ENCODE data around the gene VTI1A. TPM values are rescaled to one million over a fixed set of nuclear protein-coding genes. Genes with fewer than 3 reads are reported as not detected.
A peak's percentile ranks its signal among the peaks of the same experiment; 100 is the strongest.

Gene VTI1A
- polyA plus RNA-seq, 1 of the 3 experiments (the other 2 are of a cell fraction), result 8.3 TPM

- H3K27ac ChIP-seq (ENCODE audit: low read depth in 2 of 2, low read length in 1 of 2), result no peak overlapping the region
- no peak overlapping the region for H2AFZ ChIP-seq (ENCODE audit: low read depth)
- ChIA-PET POLR2A (no interaction called here), CTCF (no interaction called here)
- H3K27me3 ChIP-seq (ENCODE audit: insufficient read depth), result no peaks in the 10 kb centered on the region
- no peak overlapping the region for H3K4me2 ChIP-seq
- H3K9me3 ChIP-seq, result no peaks in the 10 kb centered on the region
- H3K36me3 ChIP-seq (replicated peaks in 1 of 2; ENCODE audit: control insufficient read depth in 1 of 2, insufficient read depth in 2 of 2, low read length in 1 of 2), result no peaks in the 10 kb centered on the region
- H3K4me3 ChIP-seq (ENCODE audit: low read depth in 2 of 2, low read length in 1 of 2), result no peak overlapping the region
- DNase-seq, result no peak
- no peaks in the 10 kb centered on the region for H4K20me1 ChIP-seq (ENCODE audit: insufficient read depth)
- no peaks in the 10 kb centered on the region for H3K9me2 ChIP-seq
- no peaks in the 10 kb centered on the region for H3K79me2 ChIP-seq (ENCODE audit: insufficient read depth)
- 94% methylated on average over 4 of the region's 4 CpGs for WGBS (ENCODE audit: low lambda C conversion rate)
- TF ChIP-seq REST (IDR thresholded peaks at IDR 0.05; ENCODE audit: low read depth, low read length) (peak; percentile 74), FOSL2 (IDR thresholded peaks at IDR 0.05; ENCODE audit: borderline replicate concordance, low read depth) (no peak), YY1 (IDR thresholded peaks at IDR 0.05; ENCODE audit: low read depth) (peak; percentile 27; the same call in 1 of the 2 replicates)
- H3F3A ChIP-seq (replicated peaks; ENCODE audit: insufficient read depth), result peaks cover 9% of the 10 kb centered on the region
- no peaks in the 10 kb centered on the region; a peak in 1 of 4 replicates for H3K4me1 ChIP-seq (ENCODE audit: control insufficient read depth in 1 of 2, insufficient read depth in 2 of 2, low read depth in 1 of 2, low read length in 1 of 2)
- no peak overlapping the region for H3K9ac ChIP-seq
These were observed 202.2 kb downstream of the VTI1A start for GRCh38 chr10:112649006-112649821.

- Histone ChIP-seq H3K36me3 (replicated peaks in 1 of 2; ENCODE audit: control insufficient read depth in 1 of 2, insufficient read depth in 2 of 2, low read length in 1 of 2) (no peaks in the 10 kb centered on the region), H3K79me2 (ENCODE audit: insufficient read depth) (no peaks in the 10 kb centered on the region), H3K4me1 (ENCODE audit: control insufficient read depth in 1 of 2, insufficient read depth in 2 of 2, low read depth in 1 of 2, low read length in 1 of 2) (no peaks in the 10 kb centered on the region; a peak in 1 of 4 replicates), H3K27ac (ENCODE audit: low read depth in 2 of 2, low read length in 1 of 2) (no peak overlapping the region), H3K27me3 (ENCODE audit: insufficient read depth) (no peaks in the 10 kb centered on the region), H2AFZ (ENCODE audit: low read depth) (no peak overlapping the region), H3F3A (replicated peaks; ENCODE audit: insufficient read depth) (peaks cover 9% of the 10 kb centered on the region), H3K9ac (no peak overlapping the region), H3K9me2 (no peaks in the 10 kb centered on the region), H3K4me2 (no peak overlapping the region), H3K9me3 (no peaks in the 10 kb centered on the region), H3K4me3 (ENCODE audit: low read depth in 2 of 2, low read length in 1 of 2) (no peak overlapping the region), H4K20me1 (ENCODE audit: insufficient read depth) (no peaks in the 10 kb centered on the region)
- CTCF ChIA-PET, result interaction anchor here (0.9 to 1.0 kb wide), 2 partner anchors 10 to 84 kb away, joined by 3 to 6 read pairs; no protein-coding TSS in a partner anchor
- POLR2A ChIA-PET, result no interaction called here
- WGBS (ENCODE audit: low lambda C conversion rate), result 97% methylated on average over 4 of the region's 4 CpGs
- TF ChIP-seq MXI1 (IDR thresholded peaks at IDR 0.05; ENCODE audit: low read depth, low read length), result no peak
- no peak for DNase-seq
These were observed 202.8 kb downstream of the VTI1A start for GRCh38 chr10:112649822-112650152.

DNA sequence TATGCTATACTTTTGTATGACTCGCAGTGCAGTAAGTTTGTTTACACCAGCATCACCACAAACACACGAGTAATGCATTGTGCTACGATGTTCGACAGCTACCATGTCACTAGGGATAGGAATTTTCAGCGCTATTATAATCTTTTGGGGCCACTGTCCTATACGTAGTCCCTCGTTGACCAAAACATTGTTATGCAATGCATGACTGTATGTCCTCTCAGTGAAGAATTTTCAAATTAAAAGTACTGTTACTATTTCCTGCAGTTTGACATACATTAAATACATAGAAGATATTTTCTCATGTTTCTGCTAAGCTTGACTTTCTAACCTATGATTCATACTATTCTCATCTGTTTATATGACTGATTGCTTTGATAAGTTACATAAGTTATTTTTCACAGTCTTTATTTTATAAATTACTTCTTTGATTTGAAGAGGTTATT lies 203.6 kb downstream of the VTI1A start:
- no peak overlapping the region for H3K4me3 ChIP-seq (ENCODE audit: low read depth in 2 of 2, low read length in 1 of 2)
- CTCF ChIA-PET, result interaction anchor here (0.9 to 1.3 kb wide), 3 partner anchors 8 to 85 kb away, joined by 3 to 6 read pairs (median 3); no protein-coding TSS in a partner anchor
- H2AFZ ChIP-seq (ENCODE audit: low read depth), result no peak overlapping the region
- no peak overlapping the region for H3K4me2 ChIP-seq
- no peaks in the 10 kb centered on the region for H3K9me2 ChIP-seq
- no peaks in the 10 kb centered on the region for H3K36me3 ChIP-seq (replicated peaks in 1 of 2; ENCODE audit: control insufficient read depth in 1 of 2, insufficient read depth in 2 of 2, low read length in 1 of 2)
- 93% methylated on average over 7 of the region's 7 CpGs for WGBS (ENCODE audit: low lambda C conversion rate)
- TF ChIP-seq ELF1 (IDR thresholded peaks at IDR 0.05) (no peak), TCF12 (IDR thresholded peaks at IDR 0.05) (0 out of 2 replicates have a peak, but pooled peaks have one; percentile 15), PBX3 (IDR thresholded peaks at IDR 0.05) (0 out of 2 replicates have a peak, but pooled peaks have one; percentile 10), RFX5 (IDR thresholded peaks at IDR 0.05; ENCODE audit: low read length) (no peak), EZH2phosphoT487 (IDR thresholded peaks at IDR 0.05; ENCODE audit: borderline replicate concordance, low read depth) (no peak), POLR2AphosphoS5 (IDR thresholded peaks at IDR 0.05; ENCODE audit: low read depth, low read length) (no peak), NRF1 (IDR thresholded peaks at IDR 0.05; ENCODE audit: low read depth, low read length) (no peak)
- TF ChIP-seq, protein P1, sequence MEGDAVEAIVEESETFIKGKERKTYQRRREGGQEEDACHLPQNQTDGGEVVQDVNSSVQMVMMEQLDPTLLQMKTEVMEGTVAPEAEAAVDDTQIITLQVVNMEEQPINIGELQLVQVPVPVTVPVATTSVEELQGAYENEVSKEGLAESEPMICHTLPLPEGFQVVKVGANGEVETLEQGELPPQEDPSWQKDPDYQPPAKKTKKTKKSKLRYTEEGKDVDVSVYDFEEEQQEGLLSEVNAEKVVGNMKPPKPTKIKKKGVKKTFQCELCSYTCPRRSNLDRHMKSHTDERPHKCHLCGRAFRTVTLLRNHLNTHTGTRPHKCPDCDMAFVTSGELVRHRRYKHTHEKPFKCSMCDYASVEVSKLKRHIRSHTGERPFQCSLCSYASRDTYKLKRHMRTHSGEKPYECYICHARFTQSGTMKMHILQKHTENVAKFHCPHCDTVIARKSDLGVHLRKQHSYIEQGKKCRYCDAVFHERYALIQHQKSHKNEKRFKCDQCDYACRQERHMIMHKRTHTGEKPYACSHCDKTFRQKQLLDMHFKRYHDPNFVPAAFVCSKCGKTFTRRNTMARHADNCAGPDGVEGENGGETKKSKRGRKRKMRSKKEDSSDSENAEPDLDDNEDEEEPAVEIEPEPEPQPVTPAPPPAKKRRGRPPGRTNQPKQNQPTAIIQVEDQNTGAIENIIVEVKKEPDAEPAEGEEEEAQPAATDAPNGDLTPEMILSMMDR (IDR thresholded peaks at IDR 0.05), result no peak
- no peaks in the 10 kb centered on the region for H3K9me3 ChIP-seq
- H3K4me1 ChIP-seq (ENCODE audit: control insufficient read depth in 1 of 2, insufficient read depth in 2 of 2, low read depth in 1 of 2, low read length in 1 of 2), result no peaks in the 10 kb centered on the region; a peak in 1 of 4 replicates
- POLR2A ChIA-PET, result no interaction called here
- peak overlapping the region in 1 of 2 experiments; percentile 49; a peak in 1 of 4 replicates for H3K27ac ChIP-seq (ENCODE audit: low read depth in 2 of 2, low read length in 1 of 2)
- no peaks in the 10 kb centered on the region for H3K79me2 ChIP-seq (ENCODE audit: insufficient read depth)
- no peaks in the 10 kb centered on the region for H4K20me1 ChIP-seq (ENCODE audit: insufficient read depth)
- peaks cover 9% of the 10 kb centered on the region for H3F3A ChIP-seq (replicated peaks; ENCODE audit: insufficient read depth)
- no peak for DNase-seq
- H3K9ac ChIP-seq, result no peak overlapping the region
- no peaks in the 10 kb centered on the region for H3K27me3 ChIP-seq (ENCODE audit: insufficient read depth)
